H9 (cell line): ENCODE measurements around the gene TMEM217. TPM values are rescaled to one million over a fixed set of nuclear protein-coding genes. Genes with fewer than 3 reads are reported as not detected.

Experiments used
- DNase-seq: peaks from one replicate; pipeline ENCODE4 v3.0.0-alpha.2; 2017
- H2AFZ ChIP-seq: one replicate; pipeline ENCODE4 v1.6.1; 2013; ENCODE audit warnings: mild to moderate bottlenecking, low read length, control low read depth, moderate library complexity
- H2AK5ac ChIP-seq: 2 replicates; pipeline ENCODE4 v1.6.1; 2013; ENCODE audit warnings: low read length, control low read depth, mixed read lengths; ENCODE audit not compliant: insufficient read length
- H2BK120ac ChIP-seq: one replicate; pipeline ENCODE4 v1.6.1; 2013; ENCODE audit warnings: low read depth, mild to moderate bottlenecking, low read length, control low read depth, inconsistent platforms; ENCODE audit not compliant: poor library complexity, severe bottlenecking
- H2BK12ac ChIP-seq: 2 replicates; pipeline ENCODE4 v1.6.1; 2013; ENCODE audit warnings: low read length, control low read depth, mixed read lengths, low read depth; ENCODE audit not compliant: insufficient read length
- H2BK15ac ChIP-seq: 2 replicates; pipeline ENCODE4 v1.6.1; 2013; ENCODE audit warnings: low read depth, low read length, control low read depth
- H2BK20ac ChIP-seq: one replicate; pipeline ENCODE4 v1.6.1; 2013; ENCODE audit warnings: low read depth, mild to moderate bottlenecking, low read length, control low read depth, inconsistent platforms; ENCODE audit not compliant: poor library complexity, severe bottlenecking
- H2BK5ac ChIP-seq: 2 replicates; pipeline ENCODE4 v1.6.1; 2013; ENCODE audit warnings: low read length, control low read depth, mixed read lengths; ENCODE audit not compliant: insufficient read length
- H3K14ac ChIP-seq: 2 replicates; pipeline ENCODE4 v1.6.1; 2013; ENCODE audit warnings: low read length, control low read depth; ENCODE audit not compliant: insufficient read depth
- H3K18ac ChIP-seq: 2 replicates; pipeline ENCODE4 v1.6.1; 2013; ENCODE audit warnings: low read depth, mild to moderate bottlenecking, mixed read lengths, low read length, control low read depth; ENCODE audit not compliant: insufficient read length
- H3K23ac ChIP-seq: 2 replicates; pipeline ENCODE4 v1.6.1; 2013; ENCODE audit warnings: low read length, control low read depth, mixed read lengths, low read depth; ENCODE audit not compliant: insufficient read length
- H3K23me2 ChIP-seq: 2 replicates; pipeline ENCODE4 v1.6.1; 2013; ENCODE audit warnings: low read depth, mild to moderate bottlenecking, mixed read lengths, low read length, control low read depth; ENCODE audit not compliant: insufficient read length, poor library complexity, severe bottlenecking
- H3K27ac ChIP-seq: 2 replicates; pipeline ENCODE4 v1.5.1; 2013; ENCODE audit warnings: low read length, control low read depth, mixed read lengths, low read depth; ENCODE audit not compliant: insufficient read length
- H3K27me3 ChIP-seq: 2 replicates; pipeline ENCODE4 v1.6.1; 2013; ENCODE audit warnings: low read length, control low read depth, inconsistent platforms; ENCODE audit not compliant: insufficient read depth
- H3K4ac ChIP-seq: 2 replicates; pipeline ENCODE4 v1.6.1; 2013; ENCODE audit warnings: low read depth, mild to moderate bottlenecking, control low read depth, inconsistent platforms, low read length, moderate library complexity
- H3K4me1 ChIP-seq: 2 replicates; pipeline ENCODE4 v1.6.1; 2013; ENCODE audit warnings: low read length, control low read depth, inconsistent platforms; ENCODE audit not compliant: insufficient read depth
- H3K4me2 ChIP-seq: 2 replicates; pipeline ENCODE4 v1.6.1; 2013; ENCODE audit warnings: low read length, control low read depth, mixed read lengths; ENCODE audit not compliant: insufficient read length, insufficient read depth
- H3K56ac ChIP-seq: 2 replicates; pipeline ENCODE4 v1.6.1; 2013; ENCODE audit warnings: low read depth, mild to moderate bottlenecking, mixed read lengths, low read length, control low read depth; ENCODE audit not compliant: insufficient read length
- H3K79me1 ChIP-seq: 2 replicates; pipeline ENCODE4 v1.6.1; 2013; ENCODE audit warnings: low read depth, mild to moderate bottlenecking, moderate library complexity, low read length, control low read depth, inconsistent platforms; ENCODE audit not compliant: insufficient read depth, poor library complexity, severe bottlenecking
- H3K79me2 ChIP-seq: 2 replicates; pipeline ENCODE4 v1.6.1; 2013; ENCODE audit warnings: low read length, control low read depth, inconsistent platforms; ENCODE audit not compliant: insufficient read depth
- H3K9ac ChIP-seq: 2 replicates; pipeline ENCODE4 v1.6.1; 2013; ENCODE audit warnings: low read length, control low read depth, mixed read lengths; ENCODE audit not compliant: insufficient read length; ENCODE audit errors: extremely low read depth
- H3K9me3 ChIP-seq: one replicate; pipeline ENCODE4 v1.6.1; 2013; ENCODE audit warnings: low read depth, low read length, inconsistent platforms; ENCODE audit not compliant: control insufficient read depth
- H3T11ph ChIP-seq: one replicate; pipeline ENCODE4 v1.6.1; 2013; ENCODE audit warnings: mild to moderate bottlenecking, low read length, control low read depth, inconsistent platforms
- H4K20me1 ChIP-seq: one replicate; pipeline ENCODE4 v1.6.1; 2013; ENCODE audit not compliant: control insufficient read depth, insufficient read length, insufficient read depth
- H4K5ac ChIP-seq: 2 replicates; pipeline ENCODE4 v1.6.1; 2013; ENCODE audit warnings: low read depth, mild to moderate bottlenecking, mixed read lengths, low read length, control low read depth; ENCODE audit not compliant: insufficient read length
- H4K8ac ChIP-seq: replicated peaks from 2 replicates; pipeline ENCODE4 v1.6.1; 2013; ENCODE audit warnings: low read length, control low read depth, mixed read lengths, low read depth; ENCODE audit not compliant: insufficient read length
- H4K91ac ChIP-seq: 2 replicates; pipeline ENCODE4 v1.6.1; 2013; ENCODE audit warnings: low read depth, mild to moderate bottlenecking, moderate library complexity, mixed read lengths, low read length, control low read depth; ENCODE audit not compliant: insufficient read length
- H3K27ac Mint-ChIP-seq, 3 experiments: 2 replicates in 2 of 3; 3 replicates in 1 of 3; pipeline ENCODE4 v1.8.0; 2020 to 2021; ENCODE audit warnings: mixed read lengths in 3 of 3, mild to moderate bottlenecking in 1 of 3, moderate library complexity in 1 of 3
- H3K27me3 Mint-ChIP-seq: 2 replicates; pipeline ENCODE4 v1.8.0; 2021; ENCODE audit warnings: low read depth, mild to moderate bottlenecking, moderate library complexity, mixed read lengths
- H3K36me3 Mint-ChIP-seq, 3 experiments: 2 replicates in 2 of 3; 3 replicates in 1 of 3; pipeline ENCODE4 v1.8.0; 2020 to 2021; ENCODE audit warnings: low read depth in 3 of 3, mixed read lengths in 3 of 3; ENCODE audit not compliant: insufficient read depth in 1 of 3
- H3K4me1 Mint-ChIP-seq, 2 experiments: 2 replicates each; pipeline ENCODE4 v1.8.0; 2020; ENCODE audit warnings: mixed read lengths in 2 of 2
- H3K4me3 Mint-ChIP-seq, 2 experiments: 2 replicates in 1 of 2; 3 replicates in 1 of 2; pipeline ENCODE4 v1.8.0; 2020 to 2021; ENCODE audit warnings: mild to moderate bottlenecking in 2 of 2, mixed read lengths in 2 of 2, moderate library complexity in 1 of 2
- H3K9me3 Mint-ChIP-seq, 2 experiments: 2 replicates in 1 of 2; 3 replicates in 1 of 2; pipeline ENCODE4 v1.8.0; 2020; ENCODE audit warnings: mild to moderate bottlenecking in 2 of 2, mixed read lengths in 2 of 2, moderate library complexity in 1 of 2
- CTCF ChIP-seq: fragments of 200-600 bp; sonication (generic); conservative IDR thresholded peaks from 3 replicates; pipeline ENCODE4 v1.8.0; 2021; ENCODE audit warnings: antibody characterized with exemption, mild to moderate bottlenecking
- WGBS: extraction: QIAGEN DNeasy Blood & Tissue Kit; methylation state at CpG from one replicate; pipeline ENCODE4 v1.1.7; 2013; ENCODE audit warnings: missing lambda C conversion rate, low lambda C conversion rate, mixed read lengths; ENCODE audit not compliant: insufficient read length; ENCODE audit errors: extremely low coverage; 5-methylcytosine and 5-hydroxymethylcytosine counted together
- total RNA-seq: library from RNA; stranded (reverse); gene quantifications from 2 replicates; pipeline ENCODE4 v1.2.1, GENCODE V29; 2021

TMEM217 gene
- total RNA-seq, 1 experiment from 2014 or later = 1.1 TPM

GRCh38 chr6:37238381-37238780 is 19.6 kb downstream of the TMEM217 start:
- Histone ChIP-seq H2AFZ (no peak overlapping the region), H3K79me1 (no peaks in the 10 kb centered on the region), H3K9me3 (no peaks in the 10 kb centered on the region), H3T11ph (no peak overlapping the region), H3K56ac (no peak overlapping the region), H2BK15ac (no peak overlapping the region), H4K91ac (no peak overlapping the region), H4K8ac (no peak overlapping the region), H2AK5ac (no peak overlapping the region), H3K4ac (no peak overlapping the region), H3K14ac (no peak overlapping the region), H2BK120ac (no peak overlapping the region), H3K27me3 (no peaks in the 10 kb centered on the region), H3K23me2 (no peaks in the 10 kb centered on the region), H3K4me1 (no peaks in the 10 kb centered on the region), H3K79me2 (no peaks in the 10 kb centered on the region), H3K9ac (no peak overlapping the region), H2BK5ac (no peak overlapping the region), H2BK20ac (no peak overlapping the region), H3K4me2 (no peak overlapping the region), H4K5ac (no peak overlapping the region), H3K18ac (no peak overlapping the region), H3K27ac (no peak overlapping the region), H3K23ac (no peak overlapping the region), H4K20me1 (no peaks in the 10 kb centered on the region), H2BK12ac (no peak overlapping the region)
- Mint-ChIP-seq H3K4me3 (no peak overlapping the region), H3K4me1 (peaks cover 3 to 8% of the 10 kb centered on the region in 2 experiments; a peak in 3 of 4 replicates), H3K27me3 (no peaks in the 10 kb centered on the region; the same call in 1 of the 2 replicates), H3K27ac (no peak overlapping the region), H3K36me3 (no peaks in the 10 kb centered on the region), H3K9me3 (no peaks in the 10 kb centered on the region)
- TF ChIP-seq CTCF = no peak
- no peak for DNase-seq
- WGBS = no CpG with 5 or more reads among the region's 1 CpG
